Colonic mucosa (tissue), 4 donors: Measurements from ENCODE around the gene ZDHHC18. TPM values are rescaled to one million over a fixed set of nuclear protein-coding genes. Genes with fewer than 3 reads are reported as not detected.
"Not testable (repeated sequence)": the region's sequence is repeated elsewhere in the genome, so short reads cannot be mapped to it uniquely, and the experiment has no call there.

Source experiments
- DNase-seq: peaks from one replicate; pipeline ENCODE4 v3.0.0-alpha.2; 2020
- H3K27ac ChIP-seq: fragments of 200-600 bp; one replicate; pipeline ENCODE4 v1.8.0; 2021
- H3K27me3 ChIP-seq: fragments of 200-600 bp; one replicate; pipeline ENCODE4 v1.8.0; 2021
- H3K36me3 ChIP-seq: fragments of 200-600 bp; one replicate; pipeline ENCODE4 v1.8.0; 2021
- H3K4me1 ChIP-seq: fragments of 200-600 bp; one replicate; pipeline ENCODE4 v1.8.0; 2021; ENCODE audit warnings: mild to moderate bottlenecking
- H3K4me3 ChIP-seq: fragments of 200-600 bp; one replicate; pipeline ENCODE4 v1.8.0; 2021
- H3K9ac ChIP-seq, 2 donors: one replicate each; pipeline ENCODE4 v1.7.0; 2013; ENCODE audit warnings: control low read depth in 2 of 2, low read depth in 2 of 2, low read length in 2 of 2
- H3K9me3 ChIP-seq: fragments of 200-600 bp; one replicate; pipeline ENCODE4 v1.8.0; 2021
- intact Hi-C: fragments of 100-400 bp; cut with DNase I; formaldehyde crosslinking; loops from one replicate; pipeline ENCODE4 v1.14.1; 2022
- total RNA-seq, 2 donors: library from RNA; stranded (reverse); fragmentation: NEBNext Ultra II Directional in 1 of 2; extraction: Animal tissue kit (Norgen Biotek cat#: 25700) in 1 of 2; gene quantifications; one replicate each; pipeline ENCODE4 v1.2.1, GENCODE V29; 2021
- TF ChIP-seq, protein P1 (sequence below): fragments of 200-600 bp; IDR thresholded peaks from one replicate; pipeline ENCODE4 v1.8.0; 2022; ENCODE audit warnings: antibody characterized with exemption, mild to moderate bottlenecking
- donor health status: healthy.
- donor health status: DM: no; HTN: no; CAD: no.
- donor health status: DM: no; HTN: no; CAD: no.

ZDHHC18 gene
- total RNA-seq, 2 donors from 2014 or later: 14.1 to 16.8 TPM

DNA sequence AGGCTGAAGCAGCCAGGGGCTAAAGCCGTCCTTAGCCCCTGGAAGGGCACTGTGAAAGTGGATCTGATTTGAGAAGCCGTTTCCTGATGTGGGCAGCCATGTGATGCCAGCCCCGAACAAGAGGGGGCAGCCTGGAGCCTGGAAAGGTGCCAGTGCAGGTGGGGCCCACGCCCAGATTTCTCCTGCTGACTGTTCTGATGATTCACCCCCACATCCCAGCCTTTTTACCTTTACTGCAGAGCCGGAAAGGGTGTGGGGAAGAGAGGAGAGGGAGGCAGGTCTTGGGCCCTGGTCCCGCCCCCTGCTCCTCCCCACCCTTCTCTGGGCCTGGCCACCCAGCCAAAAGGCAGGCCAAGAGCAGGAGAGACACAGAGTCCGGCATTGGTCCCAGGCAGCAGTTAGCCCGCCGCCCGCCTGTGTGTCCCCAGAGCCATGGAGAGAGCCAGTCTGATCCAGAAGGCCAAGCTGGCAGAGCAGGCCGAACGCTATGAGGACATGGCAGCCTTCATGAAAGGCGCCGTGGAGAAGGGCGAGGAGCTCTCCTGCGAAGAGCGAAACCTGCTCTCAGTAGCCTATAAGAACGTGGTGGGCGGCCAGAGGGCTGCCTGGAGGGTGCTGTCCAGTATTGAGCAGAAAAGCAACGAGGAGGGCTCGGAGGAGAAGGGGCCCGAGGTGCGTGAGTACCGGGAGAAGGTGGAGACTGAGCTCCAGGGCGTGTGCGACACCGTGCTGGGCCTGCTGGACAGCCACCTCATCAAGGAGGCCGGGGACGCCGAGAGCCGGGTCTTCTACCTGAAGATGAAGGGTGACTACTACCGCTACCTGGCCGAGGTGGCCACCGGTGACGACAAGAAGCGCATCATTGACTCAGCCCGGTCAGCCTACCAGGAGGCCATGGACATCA is 36.5 kb downstream of the ZDHHC18 start, which contains the start of gene SFN:
SFN (plus strand) TSS at position 369 of the 904 bp plus-strand sequence; CDS start at position 433, 64 bp downstream.
- TF ChIP-seq, protein P1, sequence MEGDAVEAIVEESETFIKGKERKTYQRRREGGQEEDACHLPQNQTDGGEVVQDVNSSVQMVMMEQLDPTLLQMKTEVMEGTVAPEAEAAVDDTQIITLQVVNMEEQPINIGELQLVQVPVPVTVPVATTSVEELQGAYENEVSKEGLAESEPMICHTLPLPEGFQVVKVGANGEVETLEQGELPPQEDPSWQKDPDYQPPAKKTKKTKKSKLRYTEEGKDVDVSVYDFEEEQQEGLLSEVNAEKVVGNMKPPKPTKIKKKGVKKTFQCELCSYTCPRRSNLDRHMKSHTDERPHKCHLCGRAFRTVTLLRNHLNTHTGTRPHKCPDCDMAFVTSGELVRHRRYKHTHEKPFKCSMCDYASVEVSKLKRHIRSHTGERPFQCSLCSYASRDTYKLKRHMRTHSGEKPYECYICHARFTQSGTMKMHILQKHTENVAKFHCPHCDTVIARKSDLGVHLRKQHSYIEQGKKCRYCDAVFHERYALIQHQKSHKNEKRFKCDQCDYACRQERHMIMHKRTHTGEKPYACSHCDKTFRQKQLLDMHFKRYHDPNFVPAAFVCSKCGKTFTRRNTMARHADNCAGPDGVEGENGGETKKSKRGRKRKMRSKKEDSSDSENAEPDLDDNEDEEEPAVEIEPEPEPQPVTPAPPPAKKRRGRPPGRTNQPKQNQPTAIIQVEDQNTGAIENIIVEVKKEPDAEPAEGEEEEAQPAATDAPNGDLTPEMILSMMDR: peak; percentile 79
- Histone ChIP-seq H3K4me3 (peak within 1 kb of the TSS; percentile 64), H3K9ac (peak within 1 kb of the TSS; percentile 83 to 95), H3K4me1 (no peaks in the 10 kb centered on the region), H3K36me3 (no peaks in the 10 kb centered on the region), H3K9me3 (no peaks in the 10 kb centered on the region), H3K27ac (peak within 1 kb of the TSS; percentile 100), H3K27me3 (no peaks in the 10 kb centered on the region)
- intact Hi-C loops: no loop called here
- DNase-seq: peak; percentile 93

- H3K36me3 ChIP-seq: no peaks in the 10 kb centered on the region
- intact Hi-C loops: no loop called here
- TF ChIP-seq, protein P1: no peak
- H3K4me1 ChIP-seq: no peaks in the 10 kb centered on the region
- H3K27ac ChIP-seq: peak overlapping the region; percentile 100
- H3K9me3 ChIP-seq: no peaks in the 10 kb centered on the region
- DNase-seq: no peak
- H3K4me3 ChIP-seq: peak overlapping the region; percentile 64
- no peaks in the 10 kb centered on the region for H3K27me3 ChIP-seq
- peak overlapping the region; percentile 83 to 95 for H3K9ac ChIP-seq
Observed at GRCh38 chr1:26863685-26864077, 37.2 kb downstream of the ZDHHC18 start.

DNA sequence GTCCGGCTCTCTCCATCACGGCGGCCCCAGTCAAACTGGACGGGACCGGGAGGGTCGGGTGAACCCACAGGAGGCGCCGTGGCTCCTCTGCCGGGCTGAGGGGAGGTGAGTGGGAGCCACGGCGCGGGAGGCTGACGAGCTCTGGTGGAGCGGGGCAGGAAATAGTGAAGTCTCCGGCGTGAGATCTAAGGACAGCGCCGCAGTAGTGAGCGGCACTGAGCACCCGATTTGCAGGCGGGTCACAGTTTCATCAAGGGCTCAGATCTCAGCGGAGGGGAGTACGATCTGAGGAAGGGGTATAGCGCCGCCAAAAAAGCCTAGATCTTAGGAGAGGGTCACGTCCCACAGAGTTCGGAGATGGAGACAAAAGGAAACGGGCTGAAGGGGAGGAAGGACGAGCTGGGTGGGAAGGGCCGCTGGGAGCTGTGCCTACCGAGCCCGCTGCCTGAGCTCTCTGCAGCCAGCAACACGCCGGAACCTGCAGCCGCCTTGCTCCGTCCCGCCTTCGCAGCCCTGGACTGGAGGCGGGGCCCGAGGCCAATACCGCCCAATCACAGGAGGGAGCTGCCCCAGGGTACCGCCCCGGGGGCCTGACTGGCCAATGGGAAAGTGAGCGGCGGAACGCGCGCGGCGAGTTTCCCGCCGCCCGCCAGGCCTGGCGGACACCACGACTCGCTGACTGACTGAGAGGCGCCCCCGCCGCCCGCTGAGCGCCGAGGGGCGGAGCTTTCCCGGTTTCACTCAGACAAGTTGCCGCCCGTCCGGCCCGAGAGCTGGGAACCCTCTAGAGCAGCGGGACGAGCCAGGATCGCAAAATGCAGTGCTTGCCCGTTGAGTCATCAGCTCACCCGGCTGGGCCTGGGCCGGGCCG is 38.4 kb downstream of the ZDHHC18 start:
- peak; percentile 97 for DNase-seq
- Histone ChIP-seq H3K27ac (peak overlapping the region; percentile 100), H3K27me3 (no peaks in the 10 kb centered on the region), H3K4me3 (peak overlapping the region; percentile 64), H3K36me3 (no peaks in the 10 kb centered on the region), H3K9ac (peak overlapping the region; percentile 95 to 97), H3K4me1 (no peaks in the 10 kb centered on the region), H3K9me3 (no peaks in the 10 kb centered on the region)
- intact Hi-C loops: no loop called here
- TF ChIP-seq, protein P1: no peak

DNA sequence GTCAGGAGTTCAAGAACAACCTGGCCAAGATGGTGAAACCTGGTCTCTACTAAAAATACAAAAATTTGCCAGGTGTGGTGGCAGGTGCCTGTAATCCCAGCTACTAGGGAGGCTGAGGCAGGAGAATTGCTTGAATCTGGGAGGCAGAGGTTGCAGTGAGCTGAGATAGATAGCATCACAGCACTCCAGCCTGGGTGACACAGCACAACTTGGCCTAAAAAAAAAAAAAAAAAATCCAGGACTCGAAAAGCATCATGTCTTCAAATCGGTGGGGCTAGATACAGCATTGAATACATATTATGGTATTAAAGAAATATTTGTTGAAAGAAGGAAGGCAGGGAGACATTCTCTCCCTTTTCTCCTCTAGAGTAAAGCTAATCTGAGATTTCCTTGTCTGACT is 46.6 kb downstream of the ZDHHC18 start:
- H3K9ac ChIP-seq, H3K36me3 ChIP-seq, intact Hi-C loops, H3K27ac ChIP-seq, H3K4me1 ChIP-seq, H3K27me3 ChIP-seq, H3K9me3 ChIP-seq, H3K4me3 ChIP-seq, DNase-seq: not testable (repeated sequence)

- H3K4me3 ChIP-seq: no peak overlapping the region
- intact Hi-C loops: loop anchor here (5.0 kb wide), 2 partner anchors 63 to 273 kb away; no protein-coding TSS in a partner anchor
- H3K9me3 ChIP-seq: no peaks in the 10 kb centered on the region
- H3K9ac ChIP-seq: no peak overlapping the region
- DNase-seq: no peak
- TF ChIP-seq, protein P1: no peak
- no peaks in the 10 kb centered on the region for H3K4me1 ChIP-seq
- no peak overlapping the region for H3K27ac ChIP-seq
- no peaks in the 10 kb centered on the region for H3K27me3 ChIP-seq
- no peaks in the 10 kb centered on the region for H3K36me3 ChIP-seq
Observed at GRCh38 chr1:26874896-26875295, 48.4 kb downstream of the ZDHHC18 start.
